ELF-1 (cell line): ENCODE data around the gene KIAA1586.

Source experiments
- DNase-seq: peaks from one replicate; pipeline ENCODE4 v3.0.0-alpha.2; 2016; ENCODE audit warnings: low read depth, low spot score

KIAA1586 gene

GRCh38 chr6:57102976-57103375, 56.5 kb downstream of the KIAA1586 start:
- no peak for DNase-seq

- no peak for DNase-seq
These were observed 57.8 kb downstream of the KIAA1586 start for GRCh38 chr6:57104336-57104735.
